Heart right ventricle (tissue), 16 donors: ENCODE results near the gene LCN15. TPM values are rescaled to one million over a fixed set of nuclear protein-coding genes. Genes with fewer than 3 reads are reported as not detected.

Source experiments
- ATAC-seq, 8 donors: fragments of 200-7000 bp; cut with Tn5 transposase; one replicate each; pipeline ENCODE4 v1.9.1; 2020; ENCODE audit warnings: mild to moderate bottlenecking in 8 of 8, moderate library complexity in 8 of 8, moderate number of reproducible peaks in 1 of 8
- DNase-seq, 2 donors: peaks; one replicate each; pipeline ENCODE4 v3.0.0-alpha.2; 2020
- H3K27ac ChIP-seq, 10 donors: fragments of 200-600 bp; sonication (generic) in 2 of 10; one replicate each; pipeline versions ENCODE4 v1.5.0 to v1.8.0; 2020 to 2022; ENCODE audit warnings: mild to moderate bottlenecking in 3 of 10
- H3K27me3 ChIP-seq, 7 donors: fragments of 200-600 bp; one replicate each; pipeline ENCODE4 v1.8.0; 2021 to 2022; ENCODE audit warnings: mild to moderate bottlenecking in 2 of 7
- H3K36me3 ChIP-seq, 9 donors: fragments of 200-600 bp; sonication (generic) in 1 of 9; one replicate each; pipeline versions ENCODE4 v1.5.0 to v1.8.0; 2020 to 2022; ENCODE audit warnings: mild to moderate bottlenecking in 2 of 9
- H3K4me1 ChIP-seq, 9 donors: fragments of 200-600 bp; sonication (generic) in 1 of 9; one replicate each; pipeline versions ENCODE4 v1.5.0 to v1.8.0; 2020 to 2022; ENCODE audit warnings: mild to moderate bottlenecking in 4 of 9
- H3K4me3 ChIP-seq, 10 donors: fragments of 200-600 bp; sonication (generic) in 2 of 10; one replicate each; pipeline versions ENCODE4 v1.5.0 to v1.8.0; 2020 to 2022; ENCODE audit warnings: mild to moderate bottlenecking in 7 of 10, moderate library complexity in 2 of 10
- H3K9me3 ChIP-seq, 11 donors: fragments of 200-600 bp in 10 of 11; sonication (generic) in 2 of 11; one replicate each; pipeline versions ENCODE4 v1.5.0 to v1.8.0; 2013 to 2022; ENCODE audit warnings: mild to moderate bottlenecking in 2 of 11, control low read depth in 1 of 11, moderate library complexity in 1 of 11
- CTCF ChIP-seq, 9 donors: fragments of 200-600 bp; sonication (generic) in 2 of 9; IDR thresholded peaks; one replicate each; pipeline versions ENCODE4 v1.5.0 to v1.8.0; 2021 to 2022; ENCODE audit warnings: antibody characterized with exemption in 9 of 9, mild to moderate bottlenecking in 5 of 9, moderate library complexity in 1 of 9
- WGBS, 2 donors: extraction: QIAGEN DNeasy Blood & Tissue Kit; methylation state at CpG; one replicate each; pipeline ENCODE4 v1.1.7; 2013; ENCODE audit warnings: inconsistent platforms in 1 of 2; 5-methylcytosine and 5-hydroxymethylcytosine counted together
- intact Hi-C, 10 donors: fragments of 100-400 bp; cut with DNase I; formaldehyde crosslinking; loops; one replicate each; pipeline versions ENCODE4 v1.11.1 to v1.14.2; 2022
- polyA plus RNA-seq, 2 donors: library from polyadenylated mRNA; stranded (reverse); fragments of 200-250 nt; gene quantifications; one replicate each; pipeline ENCODE4 v1.2.3, GENCODE V29; 2013
- total RNA-seq, 10 donors: library from RNA; stranded (reverse); fragmentation: NEBNext Ultra II Directional in 3 of 10; extraction: Animal tissue kit (Norgen Biotek cat#: 25700) in 3 of 10; gene quantifications; one replicate each; pipeline versions ENCODE4 v1.2.1 to v1.2.4, GENCODE V29; 2021 to 2023
- donor health status: Arrhythmogenic right ventricular cardiomyopathy.
- donor health status: ischemic (EF 13 %, LVEDD 7.1; RV severe dilation, severe dysfunction).
- donor health status: healthy with polysubstance abuse.
- donor health status: DM: no; HTN: yes; CAD: no.
- donor health status: DM: no; HTN: no; CAD: no.
- donor health status: ischemic (EF 25% LVEDD 6.9; RV normal size, moderate dysfunction).
- donor health status: ischemic (EF 25% LVEDD 5.7; RV mildly dilated, moderate dysfunction).
- donor health status: healthy.
- donor health status: DM: yes; HTN: yes; CAD: no.
- donor health status: Ischemic cardiomyopathy.
- donor health status: ischemic (EF 35%, LVEDD 5.7; RV mildly dilated, moderate dysfunction).
- donor health status: nonischemic (EF 11% LVEDD 7.7; RV severe dilation, severe dysfunction).
- donor health status: DM: yes; HTN: yes; CAD: no.
- donor health status: PGD.
- donor health status: ischemic (EF 29% LVEDD 5.4; RV normal size, mild dysfunction).
- donor health status: nonischemic (EF 23%, LVEDD 6.1; RV moderate dilation, normal function).

Gene LCN15
- total and polyA plus RNA-seq, 12 donors: 0.85 to 20.1 (median 1.3) TPM; not detected in 7

- peak overlapping the region in 9 of 10 donors; percentile 81 to 92 (median 85) for H3K27ac ChIP-seq
- no peaks in the 10 kb centered on the region for H3K27me3 ChIP-seq
- H3K36me3 ChIP-seq: peaks cover under 1 to 35% (median 14%) of the 10 kb centered on the region in 9 donors
- no peaks in the 10 kb centered on the region for H3K9me3 ChIP-seq
- WGBS, 2 donors: 3% methylated on average over 50 to 53 of the region's 53 CpGs
- peak overlapping the region; percentile 63 to 98 (median 82) for H3K4me3 ChIP-seq
- intact Hi-C loops: loop anchor here in 3 of 10 donors (1.0 to 5.0 kb wide), 2 partner anchors 41 to 42 kb away; partner anchors contain the start of gene AGPAT2 (in 2 of the 3)
- ATAC-seq: peak; percentile 17 to 53 (median 38)
- H3K4me1 ChIP-seq: peaks cover 16 to 52% (median 42%) of the 10 kb centered on the region in 9 donors
- no peak for TF ChIP-seq CTCF (IDR thresholded peaks at IDR 0.05)
- peak in 1 of 2 donors; percentile 49 for DNase-seq
These were observed 35.7 kb downstream of the LCN15 start for GRCh38 chr9:136728548-136729123.

- WGBS, 2 donors: 0% methylated on average over 60 to 66 of the region's 66 CpGs
- DNase-seq (peak; percentile 92 to 94), ATAC-seq (peak; percentile 68 to 92 (median 79))
- peaks cover 16 to 54% (median 47%) of the 10 kb centered on the region in 9 donors for H3K4me1 ChIP-seq
- H3K27ac ChIP-seq: peak overlapping the region; percentile 25 to 92 (median 85)
- H3K4me3 ChIP-seq: peak overlapping the region; percentile 63 to 98 (median 82)
- intact Hi-C loops: loop anchor here in 3 of 10 donors (1.0 to 5.0 kb wide), 2 partner anchors 41 to 42 kb away; partner anchors contain the start of gene AGPAT2 (in 2 of the 3)
- peaks cover 3 to 40% (median 19%) of the 10 kb centered on the region in 9 donors for H3K36me3 ChIP-seq
- peak; percentile 81 to 98 (median 94) for TF ChIP-seq CTCF (IDR thresholded peaks at IDR 0.05)
- no peaks in the 10 kb centered on the region for H3K9me3 ChIP-seq
- H3K27me3 ChIP-seq: no peaks in the 10 kb centered on the region
These were observed 36.2 kb downstream of the LCN15 start for GRCh38 chr9:136728080-136728547.

DNA sequence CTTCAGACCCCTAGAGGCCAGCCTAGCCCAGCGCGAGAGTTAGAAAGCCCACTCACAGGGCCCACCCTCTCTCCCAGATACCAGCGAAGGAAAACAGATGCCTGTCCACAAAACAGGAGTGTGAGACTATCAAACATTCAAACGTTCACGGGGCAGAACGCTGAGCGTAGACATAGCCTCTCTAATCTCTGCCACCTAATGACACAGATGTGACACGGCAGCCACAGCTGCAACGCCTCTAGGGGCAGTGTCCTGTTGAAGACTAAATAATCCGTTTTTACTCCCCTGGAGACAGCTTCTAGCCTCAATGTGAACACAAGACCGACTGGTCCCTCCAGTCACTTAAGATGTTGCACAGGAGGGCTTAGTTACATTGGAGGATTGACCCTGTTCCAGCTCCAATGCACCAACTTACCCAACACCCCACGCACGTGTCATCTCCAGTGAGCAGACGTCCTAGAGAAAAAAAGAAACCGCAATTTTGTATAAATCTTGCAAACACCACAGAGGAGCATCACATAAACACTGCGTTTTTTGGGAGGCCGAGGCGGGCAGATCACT lies 37.6 kb downstream of the LCN15 start:
- peak overlapping the region; percentile 63 to 98 (median 82) for H3K4me3 ChIP-seq
- H3K27ac ChIP-seq: peak overlapping the region in 9 of 10 donors; percentile 39 to 92 (median 85)
- no peaks in the 10 kb centered on the region for H3K9me3 ChIP-seq
- no peaks in the 10 kb centered on the region for H3K27me3 ChIP-seq
- WGBS, 2 donors: 15 to 17% methylated on average over 18 of the region's 18 CpGs
- H3K36me3 ChIP-seq: peaks cover 3 to 54% (median 33%) of the 10 kb centered on the region in 9 donors
- TF ChIP-seq CTCF (IDR thresholded peaks at IDR 0.05): peak in 8 of 9 donors; percentile 23 to 62 (median 38)
- peaks cover 16 to 68% (median 61%) of the 10 kb centered on the region in 9 donors for H3K4me1 ChIP-seq
- DNase-seq (no peak), ATAC-seq (peak in 3 of 8 donors; percentile 16 to 30 (median 19))
- intact Hi-C loops: loop anchor here in 2 of 10 donors (5.0 kb wide), 1 partner anchor 39 kb away; the partner anchor contains the start of gene AGPAT2 (in 2 of the 2)

DNA sequence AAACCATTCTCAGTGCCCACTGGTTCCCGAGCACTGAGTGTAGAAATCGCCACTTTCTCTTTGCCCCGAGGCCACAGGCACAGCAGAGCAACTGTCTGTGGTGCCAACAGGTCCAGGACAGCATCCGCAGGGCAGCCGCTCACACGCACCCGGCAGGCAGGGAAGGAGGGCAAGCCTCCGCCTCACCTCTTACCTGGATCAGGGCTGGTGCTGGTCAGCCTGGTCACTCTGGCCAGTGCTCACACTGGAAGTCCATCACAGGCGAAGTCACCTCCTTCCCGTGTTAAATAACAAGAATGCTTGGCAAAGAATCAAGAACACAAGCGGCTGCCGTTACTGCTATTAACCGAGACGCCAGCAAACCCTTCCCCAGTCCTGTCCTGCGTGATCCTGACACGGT lies 38.2 kb downstream of the LCN15 start:
- WGBS, 2 donors: 36 to 54% methylated on average over 16 of the region's 16 CpGs
- DNase-seq: no peak
- Histone ChIP-seq H3K4me3 (peak overlapping the region; percentile 63 to 98 (median 82)), H3K4me1 (peaks cover 18 to 74% (median 66%) of the 10 kb centered on the region in 9 donors), H3K9me3 (no peaks in the 10 kb centered on the region), H3K27me3 (no peaks in the 10 kb centered on the region), H3K36me3 (peaks cover 3 to 59% (median 34%) of the 10 kb centered on the region in 9 donors), H3K27ac (peak overlapping the region in 8 of 10 donors; percentile 23 to 92 (median 86))
- ATAC-seq: peak in 1 of 8 donors; percentile 3
- TF ChIP-seq CTCF (IDR thresholded peaks at IDR 0.05): no peak
- intact Hi-C loops: loop anchor here in 2 of 10 donors (5.0 kb wide), 1 partner anchor 39 kb away; the partner anchor contains the start of gene AGPAT2 (in 2 of the 2)
